MM.1S (cell line): ENCODE measurements around the gene ATP9A.

Experiments
- CTCF ChIP-seq: fragments of 300-600 bp; sonication (generic); IDR thresholded peaks from 2 replicates; pipeline ENCODE4 v1.5.1; 2016; ENCODE audit warnings: antibody characterized with exemption, low read length, mixed read lengths
- EZH2 ChIP-seq: fragments of 300-600 bp; sonication (generic); optimal IDR thresholded peaks from 2 replicates; pipeline ENCODE3; 2017; ENCODE audit warnings: low read depth, mild to moderate bottlenecking, antibody characterized with exemption, low read length, mixed read lengths

- TF ChIP-seq CTCF (no peak), EZH2 (no peak)
Measured at GRCh38 chr20:51705400-51705799, 62.8 kb downstream of the ATP9A start.
